Lung (tissue), 12 donors: ENCODE results near the gene LETMD1. TPM values are rescaled to one million over a fixed set of nuclear protein-coding genes. Genes with fewer than 3 reads are reported as not detected.
A peak's percentile ranks its signal among the peaks of the same experiment; 100 is the strongest.

Source experiments
- ATAC-seq: fragments of 200-7000 bp; cut with Tn5 transposase; one replicate; pipeline ENCODE4 v1.9.1; 2020; ENCODE audit warnings: moderate number of reproducible peaks; ENCODE audit not compliant: insufficient read depth, low FRiP score
- DNase-seq, 3 donors: peaks; one replicate each; pipeline ENCODE4 v3.0.0-alpha.2; 2013 to 2017
- H3K27ac ChIP-seq, 2 donors: one replicate each; pipeline ENCODE4 v1.5.1; 2013; ENCODE audit warnings: mild to moderate bottlenecking in 2 of 2, moderate library complexity in 2 of 2, control low read depth in 1 of 2, inconsistent platforms in 1 of 2, low read depth in 1 of 2, low read length in 1 of 2
- H3K27me3 ChIP-seq, 3 donors: one replicate each; pipeline ENCODE4 v1.5.1; 2013; ENCODE audit warnings: low read length in 2 of 3; ENCODE audit not compliant: control insufficient read depth in 3 of 3, insufficient read depth in 3 of 3
- H3K36me3 ChIP-seq, 4 donors: one replicate each; pipeline ENCODE4 v1.5.1; 2013; ENCODE audit warnings: low read length in 4 of 4, mild to moderate bottlenecking in 1 of 4, moderate library complexity in 1 of 4; ENCODE audit not compliant: control insufficient read depth in 4 of 4, insufficient read depth in 4 of 4
- H3K4me1 ChIP-seq, 5 donors: one replicate each; pipeline ENCODE4 v1.5.1; 2013; ENCODE audit warnings: low read length in 5 of 5, mild to moderate bottlenecking in 2 of 5, moderate library complexity in 1 of 5; ENCODE audit not compliant: control insufficient read depth in 5 of 5, insufficient read depth in 5 of 5
- H3K4me3 ChIP-seq: one replicate; pipeline ENCODE4 v1.5.1; 2013; ENCODE audit warnings: mild to moderate bottlenecking, control low read depth, moderate library complexity
- H3K9ac ChIP-seq, 2 donors: one replicate each; pipeline ENCODE4 v1.5.1; 2013; ENCODE audit warnings: low read length in 2 of 2, control low read depth in 1 of 2; ENCODE audit not compliant: insufficient read depth in 1 of 2
- H3K9me3 ChIP-seq, 4 donors: one replicate each; pipeline ENCODE4 v1.5.1; 2013; ENCODE audit warnings: low read length in 3 of 4, mild to moderate bottlenecking in 1 of 4, moderate library complexity in 1 of 4; ENCODE audit not compliant: control insufficient read depth in 4 of 4, insufficient read depth in 3 of 4
- CTCF ChIP-seq: IDR thresholded peaks from 2 replicates; pipeline ENCODE4 v1.5.1; 2012; ENCODE audit warnings: mild to moderate bottlenecking; ENCODE audit errors: control extremely low read depth, extremely low read depth
- WGBS, 2 donors: extraction: QIAGEN DNeasy Blood & Tissue Kit; methylation state at CpG; one replicate each; pipeline ENCODE4 v1.1.7; 2013; 5-methylcytosine and 5-hydroxymethylcytosine counted together
- polyA plus RNA-seq, 2 donors: library from polyadenylated mRNA; stranded (reverse); fragments of 200-250 nt; gene quantifications; one replicate each; pipeline ENCODE4 v1.2.1, GENCODE V29; 2013
- total RNA-seq, 2 donors: library from RNA; depleted of rRNA in 1 of 2; stranded (reverse); fragments of >200 nt in 1 of 2; gene quantifications; one replicate each; pipeline ENCODE4 v1.2.1, GENCODE V29; 2014 to 2021
- donor health status: control.
- donor health status: control.
- donor health status: Bipolar disorder and iron deficiency.
- donor health status: healthy.
- donor health status: DM: yes; HTN: yes; CAD: no.

The LETMD1 gene
- total and polyA plus RNA-seq, 4 donors, result 29.9 to 81.6 (median 48.6) TPM

- TF ChIP-seq CTCF, result no peak
- H3K36me3 ChIP-seq, result peaks cover 14 to 26% (median 20%) of the 10 kb centered on the region in 4 donors
- DNase-seq (peak in 1 of 3 donors; percentile 12), ATAC-seq (no peak)
- H3K4me1 ChIP-seq, result peaks cover 2 to 18% (median 9%) of the 10 kb centered on the region in 5 donors
- H3K27ac ChIP-seq, result no peak overlapping the region
- H3K9ac ChIP-seq, result no peak overlapping the region
- WGBS, 2 donors, result 49 to 55% methylated on average over 4 of the region's 4 CpGs
- no peaks in the 10 kb centered on the region for H3K9me3 ChIP-seq
- H3K27me3 ChIP-seq, result no peaks in the 10 kb centered on the region
- no peak overlapping the region for H3K4me3 ChIP-seq
Observed at GRCh38 chr12:51051787-51052186, 3.7 kb downstream of the LETMD1 start.

GRCh38 chr12:51055060-51055459, 6.9 kb downstream of the LETMD1 start:
- Histone ChIP-seq H3K27me3 (no peaks in the 10 kb centered on the region), H3K4me1 (peaks cover 0 to 2% (median 0%) of the 10 kb centered on the region in 5 donors), H3K9me3 (no peaks in the 10 kb centered on the region), H3K27ac (no peak overlapping the region), H3K4me3 (no peak overlapping the region), H3K9ac (no peak overlapping the region), H3K36me3 (peaks cover 29 to 43% (median 35%) of the 10 kb centered on the region in 4 donors)
- WGBS, 2 donors, result 81 to 96% methylated on average over 2 of the region's 2 CpGs
- no peak for ATAC-seq
- no peak for DNase-seq
- TF ChIP-seq CTCF, result no peak

- Histone ChIP-seq H3K27me3 (no peaks in the 10 kb centered on the region), H3K4me3 (no peak overlapping the region), H3K36me3 (peaks cover 33 to 46% (median 38%) of the 10 kb centered on the region in 4 donors), H3K27ac (no peak overlapping the region), H3K9ac (no peak overlapping the region), H3K4me1 (peaks cover 0 to 2% (median 0%) of the 10 kb centered on the region in 5 donors), H3K9me3 (no peaks in the 10 kb centered on the region)
- DNase-seq (no peak), ATAC-seq (peak; percentile 42)
- TF ChIP-seq CTCF, result no peak
- 38 to 47% methylated on average over 5 of the region's 5 CpGs for WGBS, 2 donors
Observed at GRCh38 chr12:51056242-51056641, 8.1 kb downstream of the LETMD1 start.

DNA sequence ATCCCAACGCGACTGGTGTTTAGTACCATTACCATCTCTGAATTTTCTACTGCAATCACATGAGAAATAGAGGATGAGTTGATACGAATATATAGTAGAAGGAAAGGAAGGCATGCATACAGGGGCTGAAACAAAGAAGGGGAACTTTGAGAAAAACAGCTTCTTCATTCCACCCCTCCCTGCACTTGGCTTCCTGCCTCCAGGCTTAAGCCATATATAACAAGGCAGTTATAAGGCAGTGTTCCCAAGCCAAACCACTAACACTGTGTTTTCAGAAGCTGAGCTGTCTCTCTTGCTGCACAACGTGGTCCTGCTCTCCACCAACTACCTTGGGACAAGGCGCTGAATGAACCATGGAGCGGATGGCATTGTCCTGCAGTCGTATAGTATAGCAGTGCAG, 11.0 kb downstream of the LETMD1 start:
- ATAC-seq (no peak), DNase-seq (no peak)
- Histone ChIP-seq H3K36me3 (peaks cover 41 to 49% (median 47%) of the 10 kb centered on the region in 4 donors), H3K9me3 (no peaks in the 10 kb centered on the region), H3K27ac (no peak overlapping the region), H3K4me1 (peaks cover 0 to 2% (median 0%) of the 10 kb centered on the region in 5 donors), H3K9ac (no peak overlapping the region), H3K4me3 (no peak overlapping the region), H3K27me3 (no peaks in the 10 kb centered on the region)
- WGBS, 2 donors, result 79 to 87% methylated on average over 7 of the region's 7 CpGs
- no peak for TF ChIP-seq CTCF
